ENCODE results near the gene CTCFL.

CTCFL gene

GRCh38 chr20:57559658-57560553, 35.0 kb upstream of the CTCFL start:
- DNase-seq: no peak

DNA sequence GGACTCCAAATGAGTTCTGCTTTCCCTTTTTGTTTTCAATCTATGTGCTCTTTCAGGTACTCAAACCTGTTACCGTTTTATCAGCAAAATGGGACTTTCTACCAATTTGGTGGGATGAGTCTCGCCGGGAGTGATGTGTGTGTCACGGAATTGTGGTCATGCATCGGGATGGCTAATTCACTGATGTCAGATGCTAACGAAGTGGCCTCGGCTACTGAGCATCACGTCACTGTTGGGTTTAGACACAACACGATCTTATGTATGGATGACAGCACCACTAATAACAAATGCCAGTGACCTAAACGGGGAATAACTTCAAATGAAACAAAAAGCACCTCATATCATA, 34.3 kb upstream of the CTCFL start:
- DNase-seq: no peak

DNA sequence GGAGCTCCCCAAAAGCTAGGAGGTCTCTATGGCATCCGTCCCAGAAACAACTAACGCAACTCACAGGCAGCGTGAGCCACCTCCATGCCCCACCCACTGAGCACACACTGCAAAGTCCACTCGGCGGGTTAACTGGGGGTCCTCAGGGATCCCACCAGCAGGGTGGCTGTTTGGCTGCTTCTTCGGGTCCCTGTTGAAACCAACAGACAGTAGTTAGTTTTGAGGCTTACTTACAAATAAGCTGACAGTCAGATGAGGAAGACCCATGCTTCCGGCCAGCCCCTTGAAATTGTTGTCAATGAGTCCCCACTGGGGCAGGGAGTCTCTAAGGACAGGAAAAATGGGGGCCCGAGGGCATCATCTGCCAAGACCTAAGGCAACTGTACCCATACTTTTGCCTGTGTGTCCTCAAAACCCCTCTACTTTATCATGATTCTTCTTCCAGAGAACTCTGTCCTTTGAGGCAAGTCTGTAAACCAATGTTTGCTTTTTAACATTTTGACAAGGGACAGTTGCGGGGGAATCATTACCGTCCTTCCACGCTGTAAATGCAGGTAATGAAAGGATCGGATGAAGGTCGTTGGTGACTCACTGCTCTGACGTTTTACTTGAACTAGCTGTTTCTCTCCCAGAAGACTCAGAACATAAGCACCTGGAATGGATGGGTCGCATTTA, 33.8 kb upstream of the CTCFL start:
- DNase-seq: no peak

DNA sequence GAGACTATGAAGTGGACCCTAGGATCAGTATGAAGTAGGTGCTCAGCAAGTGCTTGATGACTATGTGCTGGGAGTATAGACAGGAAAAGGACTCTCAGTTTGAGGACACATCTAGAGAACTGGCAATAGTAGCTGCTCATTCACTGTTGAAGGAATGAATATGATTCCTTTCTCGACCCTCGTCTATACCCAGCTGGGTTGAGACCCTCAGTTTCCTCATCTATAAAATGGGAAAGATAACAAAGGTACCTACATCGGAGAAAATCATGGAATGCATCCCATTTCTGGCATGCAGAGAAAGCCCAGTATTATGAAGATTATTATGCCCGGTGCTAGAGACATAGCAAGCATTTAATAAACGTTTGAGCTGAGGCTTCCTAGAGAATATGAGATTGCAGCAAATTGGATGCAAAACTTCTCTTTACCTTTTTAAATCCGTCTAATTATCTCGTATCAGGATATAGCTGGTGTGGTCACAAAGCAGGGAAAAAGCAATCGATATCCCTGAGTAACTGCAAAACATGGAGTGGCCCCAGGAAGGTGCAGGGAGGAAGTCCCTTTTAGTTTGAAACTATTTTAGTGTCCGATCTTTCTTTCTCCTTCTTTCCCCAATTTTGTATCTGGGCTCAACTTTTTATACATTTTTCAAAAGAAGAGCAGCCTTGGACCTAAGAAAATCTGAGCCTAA, 33.1 kb upstream of the CTCFL start:
- no peak for DNase-seq

- DNase-seq: no peak
Observed at GRCh38 chr20:57556980-57557274, 32.0 kb upstream of the CTCFL start.

DNA sequence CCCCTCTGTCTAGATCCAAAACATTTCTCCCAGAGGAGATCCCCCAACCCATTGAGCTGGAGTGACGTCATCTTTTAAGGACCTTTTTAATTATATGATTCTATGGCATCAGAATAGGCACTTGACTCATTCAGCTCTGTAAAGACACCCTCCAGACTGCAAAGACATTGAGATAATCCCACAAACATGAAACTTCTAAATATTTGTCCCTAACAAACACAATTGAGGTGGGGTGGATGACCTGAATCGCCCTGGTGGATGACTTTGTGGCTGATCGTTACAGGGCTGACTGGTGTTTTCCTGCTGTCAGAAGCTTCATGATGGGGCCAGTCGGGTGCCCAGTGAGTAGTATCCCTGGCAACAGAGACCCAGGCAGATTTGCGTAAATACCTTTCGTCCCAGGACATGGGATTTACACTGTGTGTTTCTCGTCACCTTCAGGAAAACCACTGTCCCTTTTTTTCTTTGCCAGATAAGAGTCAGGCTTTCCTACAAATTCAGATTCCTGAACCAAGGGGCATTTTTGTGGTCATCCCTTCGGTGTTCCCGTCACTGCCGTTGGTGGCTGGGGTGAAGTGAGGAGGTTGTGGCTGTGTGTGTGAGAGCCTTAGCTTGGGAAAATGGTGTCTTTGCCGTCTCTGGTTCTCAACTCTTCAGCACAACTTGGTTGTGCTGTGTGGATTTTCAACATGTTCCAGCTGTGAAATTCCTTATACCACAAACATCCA, 30.7 kb upstream of the CTCFL start:
- DNase-seq: no peak

GRCh38 chr20:57553376-57554018, 28.6 kb upstream of the CTCFL start:
- no peak for DNase-seq

GRCh38 chr20:57552471-57552870, 27.5 kb upstream of the CTCFL start:
- DNase-seq: no peak

DNA sequence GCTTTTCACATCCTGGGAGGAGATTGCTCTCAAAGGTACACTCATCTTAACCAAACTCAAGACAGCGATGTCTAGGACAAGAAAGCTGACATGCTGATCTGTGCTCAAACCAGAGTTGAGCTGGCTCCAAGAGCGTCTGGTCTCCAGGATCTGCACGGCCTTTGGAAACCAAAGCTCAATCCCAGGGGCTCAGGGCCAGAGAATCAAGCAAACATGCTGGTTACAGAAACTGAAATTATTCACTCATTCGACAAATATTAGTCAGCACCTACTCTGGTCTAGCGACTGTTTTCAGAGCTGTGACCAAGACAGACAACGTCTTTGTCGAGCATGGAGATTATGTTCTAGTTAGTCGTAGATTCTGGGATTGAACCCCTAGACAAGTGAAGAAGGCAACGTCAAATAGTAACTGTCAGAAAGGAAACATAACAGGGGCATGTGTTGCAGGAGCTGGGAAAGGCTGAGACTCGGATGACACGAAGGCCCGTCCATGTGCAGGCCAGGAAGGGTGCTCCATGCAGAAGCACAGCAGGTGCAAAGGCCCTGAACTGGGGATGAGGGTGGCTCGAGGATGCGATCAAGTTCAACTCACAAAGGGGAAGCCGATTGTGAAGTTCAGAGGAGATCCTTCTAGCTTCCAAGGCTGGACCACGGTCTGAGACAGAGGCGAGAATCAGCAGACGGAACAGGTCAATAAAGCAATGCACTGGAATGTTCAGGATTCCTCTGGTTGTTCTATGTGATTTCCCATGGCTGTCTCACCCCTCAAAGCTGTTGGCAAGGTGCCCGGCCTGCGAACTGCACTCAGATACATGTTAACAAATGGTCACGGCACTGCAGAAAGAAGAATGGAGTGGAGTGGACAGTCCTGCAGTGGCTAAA, 23.5 kb upstream of the CTCFL start:
- DNase-seq: no peak

- no peak for DNase-seq
Observed at GRCh38 chr20:57546956-57547649, 22.2 kb upstream of the CTCFL start.

DNA sequence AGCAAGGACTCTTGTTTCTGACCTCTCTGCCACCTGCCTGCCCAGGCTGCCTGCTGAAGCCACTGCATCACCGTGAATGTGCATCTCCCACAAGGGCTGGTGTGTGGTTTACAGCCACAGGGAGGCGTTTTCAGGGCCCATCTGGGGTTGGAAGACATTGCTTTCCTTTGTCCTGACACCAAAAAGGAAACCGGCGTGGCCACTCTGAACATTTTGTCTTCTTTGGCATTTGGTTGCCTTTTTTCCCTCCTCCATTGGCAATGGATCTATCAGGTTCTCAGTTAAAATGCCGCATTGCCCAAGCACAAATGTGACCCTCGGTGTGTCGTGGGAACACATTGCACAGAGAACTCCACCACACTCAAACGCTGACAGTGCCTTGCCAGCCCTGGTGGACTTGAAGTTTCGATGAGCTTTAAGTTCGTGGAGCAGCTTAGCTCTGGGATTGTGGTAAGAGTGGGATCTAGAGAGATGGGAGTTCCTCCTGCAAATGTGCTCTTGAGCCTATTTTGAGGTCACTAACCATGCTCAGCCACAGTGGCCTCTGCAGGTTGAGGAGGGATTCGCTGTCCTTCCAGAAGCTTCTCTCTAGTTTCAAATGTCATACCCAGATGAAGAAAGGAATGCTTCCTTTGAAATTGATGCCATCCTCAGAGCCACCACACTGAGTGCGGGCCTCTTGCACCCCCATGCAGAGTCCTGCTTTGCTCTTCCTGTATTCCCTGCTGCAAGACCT, 21.2 kb upstream of the CTCFL start:
- no peak for DNase-seq

- DNase-seq: no peak
Observed at GRCh38 chr20:57544838-57545564, 20.1 kb upstream of the CTCFL start.

DNA sequence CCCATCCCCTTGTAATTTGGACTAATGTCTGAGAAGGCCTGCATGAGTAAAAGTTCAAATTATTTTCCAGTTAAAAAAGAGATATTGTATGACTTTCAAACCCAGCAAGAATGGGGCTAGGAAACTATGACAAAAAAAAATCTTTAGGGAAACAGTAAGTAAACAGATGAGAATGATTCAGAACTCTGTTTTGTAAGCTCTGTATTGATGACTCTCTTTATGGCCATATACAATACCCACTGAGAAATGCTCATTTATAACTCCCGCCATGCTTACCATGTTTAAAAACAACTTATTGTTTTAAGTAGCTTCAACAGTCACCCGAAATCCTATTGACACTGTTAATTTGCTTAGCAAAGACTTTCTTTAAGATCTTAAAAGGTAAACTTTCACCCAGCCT, 18.8 kb upstream of the CTCFL start:
- DNase-seq: no peak

- no peak for DNase-seq
Observed at GRCh38 chr20:57540890-57541580, 16.1 kb upstream of the CTCFL start.

- DNase-seq: no peak
Observed at GRCh38 chr20:57539889-57540288, 14.9 kb upstream of the CTCFL start.

DNA sequence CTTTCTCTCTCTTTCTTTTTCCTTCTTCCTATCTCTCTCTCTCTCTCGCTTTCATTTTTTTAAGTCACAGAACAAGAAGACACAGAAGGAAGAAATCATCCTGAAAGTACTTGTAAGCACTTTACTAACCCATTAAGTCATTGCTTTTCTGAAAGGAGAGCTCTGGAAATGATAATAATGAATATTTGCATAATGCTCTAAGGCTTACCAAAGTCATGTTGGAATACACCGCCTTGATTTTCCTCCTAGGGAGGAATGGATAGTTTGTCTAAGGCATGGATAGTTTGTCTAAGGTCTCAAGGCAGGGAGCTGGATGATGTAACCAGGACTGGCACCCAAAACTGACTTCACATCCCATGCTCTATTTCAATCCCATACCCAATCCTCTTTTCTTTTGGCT, 12.9 kb upstream of the CTCFL start:
- no peak for DNase-seq

GRCh38 chr20:57536771-57537724, 12.1 kb upstream of the CTCFL start:
- no peak for DNase-seq

Data from CD4-positive, alpha-beta T cell treated with Interferon alpha-2 for 1 hour (primary cell).